Prostate gland (tissue), 2 donors: Measurements from ENCODE around the gene EIF2D.

Experiments used
- POLR2A ChIP-seq: fragments of 450-650 bp; IDR thresholded peaks from one replicate; pipeline ENCODE4 v1.6.1; 2016; ENCODE audit warnings: antibody characterized with exemption, mild to moderate bottlenecking
- POLR2AphosphoS5 ChIP-seq: sonication (generic); formaldehyde crosslinking; IDR thresholded peaks from one replicate; pipeline ENCODE4 v1.6.1; 2017; ENCODE audit warnings: antibody characterized with exemption
- TF ChIP-seq, protein P1 (sequence below), 4 experiments: fragments of 200-600 bp in 2 of 4; fragments of 450-650 bp in 2 of 4; sonication (generic) in 2 of 4; IDR thresholded peaks; 1 replicate in 3 of 4; 2 replicates in 1 of 4; pipeline ENCODE4 v1.5.1; 2016 to 2019; ENCODE audit warnings: antibody characterized with exemption in 4 of 4, mild to moderate bottlenecking in 2 of 4, moderate library complexity in 2 of 4

DNA sequence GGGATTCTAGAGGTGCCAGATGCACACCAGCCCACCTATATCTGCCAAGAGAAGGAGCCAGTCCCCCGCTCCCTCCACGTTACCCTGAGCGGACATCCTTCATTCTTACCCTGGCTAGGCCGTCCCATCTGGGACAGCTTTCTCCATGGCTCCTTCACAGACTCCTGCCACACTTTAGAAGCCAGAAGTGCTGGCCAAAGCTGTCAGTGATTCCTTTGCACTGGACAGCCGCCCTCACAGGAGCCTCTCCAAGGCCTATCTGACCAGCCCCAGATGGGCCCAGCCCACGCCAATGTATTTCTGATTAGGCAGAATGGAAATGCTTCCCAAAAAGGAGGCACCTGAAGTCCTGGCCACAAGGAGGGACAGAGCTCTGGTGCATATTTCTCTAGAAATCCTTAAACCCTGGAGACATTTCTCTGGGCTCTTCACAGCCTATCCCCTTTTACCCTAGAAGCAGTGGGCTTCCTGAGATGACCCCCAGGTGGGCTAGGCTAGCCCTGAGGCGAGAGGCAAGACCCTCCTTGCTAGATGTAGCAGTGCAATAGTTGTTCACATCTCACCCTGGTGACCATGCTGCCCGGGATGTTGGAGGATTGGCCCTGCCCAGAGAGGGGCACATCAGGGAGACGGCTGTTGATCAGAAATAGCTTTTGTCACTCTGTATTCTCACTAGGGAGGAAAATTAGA lies 60.8 kb downstream of the EIF2D start:
- TF ChIP-seq, protein P1, sequence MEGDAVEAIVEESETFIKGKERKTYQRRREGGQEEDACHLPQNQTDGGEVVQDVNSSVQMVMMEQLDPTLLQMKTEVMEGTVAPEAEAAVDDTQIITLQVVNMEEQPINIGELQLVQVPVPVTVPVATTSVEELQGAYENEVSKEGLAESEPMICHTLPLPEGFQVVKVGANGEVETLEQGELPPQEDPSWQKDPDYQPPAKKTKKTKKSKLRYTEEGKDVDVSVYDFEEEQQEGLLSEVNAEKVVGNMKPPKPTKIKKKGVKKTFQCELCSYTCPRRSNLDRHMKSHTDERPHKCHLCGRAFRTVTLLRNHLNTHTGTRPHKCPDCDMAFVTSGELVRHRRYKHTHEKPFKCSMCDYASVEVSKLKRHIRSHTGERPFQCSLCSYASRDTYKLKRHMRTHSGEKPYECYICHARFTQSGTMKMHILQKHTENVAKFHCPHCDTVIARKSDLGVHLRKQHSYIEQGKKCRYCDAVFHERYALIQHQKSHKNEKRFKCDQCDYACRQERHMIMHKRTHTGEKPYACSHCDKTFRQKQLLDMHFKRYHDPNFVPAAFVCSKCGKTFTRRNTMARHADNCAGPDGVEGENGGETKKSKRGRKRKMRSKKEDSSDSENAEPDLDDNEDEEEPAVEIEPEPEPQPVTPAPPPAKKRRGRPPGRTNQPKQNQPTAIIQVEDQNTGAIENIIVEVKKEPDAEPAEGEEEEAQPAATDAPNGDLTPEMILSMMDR (IDR thresholded peaks at IDR 0.05), result no peak
- TF ChIP-seq POLR2A (no peak), POLR2AphosphoS5 (no peak)
